ENCODE measurements around the gene ACOT4. TPM values are rescaled to one million over a fixed set of nuclear protein-coding genes. Genes with fewer than 3 reads are reported as not detected.
"Not testable (repeated sequence)": the region's sequence is repeated elsewhere in the genome, so short reads cannot be mapped to it uniquely, and the experiment has no call there.

Gene ACOT4
- total RNA-seq, 1 donor from 2014 or later, result 0.26 TPM

GRCh38 chr14:73576391-73576790 is 15.3 kb upstream of the ACOT4 start:
- Histone ChIP-seq H3K27me3 (ENCODE audit: control insufficient read depth, insufficient read depth, low read length) (no peaks in the 10 kb centered on the region), H3K36me3 (ENCODE audit: control insufficient read depth, insufficient read depth, low read length) (no peaks in the 10 kb centered on the region), H3K4me3 (ENCODE audit: low read depth, low read length) (no peak overlapping the region)
- DNase-seq (ENCODE audit: low read depth) (peak; percentile 83), FAIRE-seq (no peak)
- TF ChIP-seq, protein P1, sequence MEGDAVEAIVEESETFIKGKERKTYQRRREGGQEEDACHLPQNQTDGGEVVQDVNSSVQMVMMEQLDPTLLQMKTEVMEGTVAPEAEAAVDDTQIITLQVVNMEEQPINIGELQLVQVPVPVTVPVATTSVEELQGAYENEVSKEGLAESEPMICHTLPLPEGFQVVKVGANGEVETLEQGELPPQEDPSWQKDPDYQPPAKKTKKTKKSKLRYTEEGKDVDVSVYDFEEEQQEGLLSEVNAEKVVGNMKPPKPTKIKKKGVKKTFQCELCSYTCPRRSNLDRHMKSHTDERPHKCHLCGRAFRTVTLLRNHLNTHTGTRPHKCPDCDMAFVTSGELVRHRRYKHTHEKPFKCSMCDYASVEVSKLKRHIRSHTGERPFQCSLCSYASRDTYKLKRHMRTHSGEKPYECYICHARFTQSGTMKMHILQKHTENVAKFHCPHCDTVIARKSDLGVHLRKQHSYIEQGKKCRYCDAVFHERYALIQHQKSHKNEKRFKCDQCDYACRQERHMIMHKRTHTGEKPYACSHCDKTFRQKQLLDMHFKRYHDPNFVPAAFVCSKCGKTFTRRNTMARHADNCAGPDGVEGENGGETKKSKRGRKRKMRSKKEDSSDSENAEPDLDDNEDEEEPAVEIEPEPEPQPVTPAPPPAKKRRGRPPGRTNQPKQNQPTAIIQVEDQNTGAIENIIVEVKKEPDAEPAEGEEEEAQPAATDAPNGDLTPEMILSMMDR (IDR thresholded peaks at IDR 0.05; ENCODE audit: insufficient read depth, low read length, severe bottlenecking), result no peak

DNA sequence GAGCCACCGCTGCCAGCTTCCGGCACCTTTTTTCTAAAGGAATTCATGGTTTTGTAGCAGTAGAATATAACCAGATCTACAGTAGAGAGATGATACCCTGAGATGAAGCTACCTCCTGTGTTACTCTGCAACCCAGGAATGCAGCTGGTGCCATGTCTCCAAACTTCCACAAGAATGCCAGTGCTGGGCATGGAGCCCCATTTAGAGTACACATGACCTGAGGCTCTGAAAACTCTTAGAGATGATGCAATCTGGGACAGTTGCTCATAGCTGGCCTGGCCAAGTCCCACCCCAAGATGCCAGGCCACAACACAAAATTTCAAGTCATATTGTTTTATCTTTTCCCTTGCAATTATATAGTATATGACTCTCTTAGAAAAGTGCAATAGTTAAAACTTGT is 14.5 kb upstream of the ACOT4 start:
- H3K27me3 ChIP-seq (ENCODE audit: control insufficient read depth, insufficient read depth, low read length); FAIRE-seq; DNase-seq (ENCODE audit: low read depth); H3K4me3 ChIP-seq (ENCODE audit: low read depth, low read length); H3K36me3 ChIP-seq (ENCODE audit: control insufficient read depth, insufficient read depth, low read length): not testable (repeated sequence)

DNA sequence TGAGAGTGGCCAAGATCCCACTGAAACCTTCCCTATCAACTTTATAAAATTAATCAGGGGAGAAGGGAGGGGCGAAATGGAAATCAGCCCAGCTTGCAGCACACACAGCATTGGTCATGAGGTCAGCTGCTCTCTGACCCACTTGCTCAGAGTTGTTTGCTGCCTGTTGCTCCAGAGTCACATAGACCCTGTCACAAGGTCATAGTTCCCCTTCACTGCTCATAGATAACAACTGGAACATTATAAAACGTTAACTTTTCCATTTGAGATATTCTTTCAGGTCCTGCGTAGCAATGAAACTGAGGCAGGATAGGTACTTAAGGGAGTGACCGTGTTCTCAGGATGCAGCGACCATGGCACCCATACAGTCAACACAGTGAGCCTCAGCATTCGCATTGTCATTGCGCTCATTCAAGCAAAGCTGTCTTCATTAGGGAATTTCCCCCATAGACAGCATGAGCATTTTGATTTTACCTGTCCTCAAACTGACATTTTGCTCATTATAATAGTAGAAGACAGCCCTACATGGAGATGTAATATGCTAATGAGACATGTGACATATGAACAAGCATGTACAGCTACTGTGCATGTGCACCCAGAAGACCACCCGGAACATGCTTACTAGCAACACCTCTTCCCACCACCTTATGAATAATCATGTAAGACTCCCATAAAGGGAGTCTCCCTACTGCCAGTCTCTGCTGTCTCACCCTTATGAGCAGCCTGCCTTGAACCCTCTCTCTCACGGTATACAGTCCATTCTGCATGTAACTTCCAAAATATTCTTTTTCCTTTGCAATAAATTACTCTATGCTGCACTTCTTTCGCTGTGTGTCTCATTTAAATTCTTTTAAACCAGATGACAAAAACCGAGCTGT is 9.3 kb upstream of the ACOT4 start:
- H3K4me3 ChIP-seq (ENCODE audit: low read depth, low read length); DNase-seq (ENCODE audit: low read depth); H3K27me3 ChIP-seq (ENCODE audit: control insufficient read depth, insufficient read depth, low read length); FAIRE-seq; H3K36me3 ChIP-seq (ENCODE audit: control insufficient read depth, insufficient read depth, low read length): not testable (repeated sequence)

GRCh38 chr14:73588695-73589094 is 3.0 kb upstream of the ACOT4 start:
- DNase-seq (ENCODE audit: low read depth) (no peak), FAIRE-seq (no peak)

DNA sequence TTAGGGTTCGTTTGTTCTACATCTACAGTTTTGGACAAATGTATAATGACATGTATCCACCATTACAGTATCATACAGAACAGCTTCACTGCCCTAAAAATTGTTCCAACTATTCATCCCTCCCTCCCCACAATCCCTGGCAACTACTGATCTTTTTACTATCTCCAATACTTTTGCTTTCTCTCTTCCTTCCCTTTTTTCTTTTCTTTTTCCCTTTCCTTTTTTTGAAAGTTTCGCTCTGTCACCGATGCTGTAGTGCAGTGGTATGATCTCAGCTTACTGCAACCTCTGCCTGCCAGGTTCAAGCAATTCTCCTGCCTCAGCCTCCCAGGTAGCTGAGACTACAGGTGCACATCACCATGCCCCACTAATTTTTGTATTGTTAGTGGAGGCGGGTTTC is 2.6 kb upstream of the ACOT4 start:
- H3K36me3 ChIP-seq (ENCODE audit: control insufficient read depth, insufficient read depth, low read length), result no peaks in the 10 kb centered on the region
- no peaks in the 10 kb centered on the region for H3K27me3 ChIP-seq (ENCODE audit: control insufficient read depth, insufficient read depth, low read length)
- FAIRE-seq, result no peak
- DNase-seq (ENCODE audit: low read depth), result no peak
- TF ChIP-seq, protein P1 (IDR thresholded peaks at IDR 0.05; ENCODE audit: insufficient read depth, low read length, severe bottlenecking), result no peak
- H3K4me3 ChIP-seq (ENCODE audit: low read depth, low read length), result no peak overlapping the region

More at GRCh38 chr14:73588695-73589094, 3.0 kb upstream of the ACOT4 start:
- TF ChIP-seq, protein P1 (IDR thresholded peaks at IDR 0.05; ENCODE audit: insufficient read depth, low read length, severe bottlenecking), result no peak
- Histone ChIP-seq H3K27me3 (ENCODE audit: control insufficient read depth, insufficient read depth, low read length) (no peaks in the 10 kb centered on the region), H3K4me3 (ENCODE audit: low read depth, low read length) (no peak overlapping the region), H3K36me3 (ENCODE audit: control insufficient read depth, insufficient read depth, low read length) (no peaks in the 10 kb centered on the region)

DNA sequence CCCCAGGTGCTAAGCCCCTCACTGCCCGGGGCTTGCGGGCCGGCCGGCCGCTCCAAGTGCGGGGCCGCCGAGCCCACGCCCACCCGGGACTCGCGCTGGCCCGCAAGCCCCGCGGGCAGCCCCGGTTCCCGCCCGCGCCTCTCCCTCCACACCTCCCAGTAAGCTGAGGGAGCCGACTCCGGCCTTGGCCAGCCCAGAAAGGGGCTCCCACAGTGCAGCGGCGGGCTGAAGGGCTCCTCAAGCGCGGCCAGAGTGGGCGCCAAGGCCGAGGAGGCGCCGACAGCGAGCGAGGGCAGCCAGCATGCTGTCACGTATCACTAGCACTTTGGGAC is 1.0 kb upstream of the ACOT4 start:
- not testable (repeated sequence) for H3K4me3 ChIP-seq (ENCODE audit: low read depth, low read length); DNase-seq (ENCODE audit: low read depth); H3K27me3 ChIP-seq (ENCODE audit: control insufficient read depth, insufficient read depth, low read length); FAIRE-seq; H3K36me3 ChIP-seq (ENCODE audit: control insufficient read depth, insufficient read depth, low read length)

DNA sequence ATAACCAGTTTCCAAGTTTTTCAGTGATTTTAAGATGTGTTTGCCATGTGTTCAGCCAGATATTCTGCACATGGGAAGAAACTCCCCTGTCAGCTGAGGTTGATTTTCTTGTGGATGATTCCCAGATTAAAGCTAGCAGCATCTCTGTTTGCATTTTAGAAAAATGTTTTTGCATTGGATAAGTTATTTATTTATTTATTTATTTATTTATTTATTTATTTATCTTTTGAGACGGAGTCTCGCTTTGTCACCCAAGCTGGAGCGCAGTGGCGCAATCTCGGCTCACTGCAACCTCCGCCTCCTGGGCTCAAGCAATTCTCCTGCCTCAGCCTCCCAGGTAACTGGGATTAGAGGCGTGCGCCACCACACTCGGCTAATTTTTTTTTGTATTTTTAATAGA is 2.8 kb downstream of the ACOT4 start:
- FAIRE-seq (no peak), DNase-seq (ENCODE audit: low read depth) (no peak)
- H3K4me3 ChIP-seq (ENCODE audit: low read depth, low read length), result no peak overlapping the region
- TF ChIP-seq, protein P1 (IDR thresholded peaks at IDR 0.05; ENCODE audit: insufficient read depth, low read length, severe bottlenecking), result no peak
- H3K27me3 ChIP-seq (ENCODE audit: control insufficient read depth, insufficient read depth, low read length), result no peaks in the 10 kb centered on the region
- H3K36me3 ChIP-seq (ENCODE audit: control insufficient read depth, insufficient read depth, low read length), result no peaks in the 10 kb centered on the region
